DOHH2 (cell line): ENCODE data around the gene NOC4L.

Experiments
- H3F3A ChIP-seq: fragments of 200-600 bp; sonication (generic), shearing (Covaris generic); 2 replicates; pipeline ENCODE4 v1.6.0; 2016; ENCODE audit warnings: antibody characterized with exemption, mild to moderate bottlenecking; ENCODE audit not compliant: control insufficient read depth, insufficient read depth
- H3K27ac ChIP-seq: fragments of 200-600 bp; sonication (generic); 2 replicates; pipeline ENCODE4 v1.5.1; 2014; ENCODE audit warnings: low read depth, mild to moderate bottlenecking, low read length, moderate library complexity
- H3K27me3 ChIP-seq: fragments of 200-600 bp; sonication (generic); 2 replicates; pipeline ENCODE4 v1.6.1; 2014; ENCODE audit warnings: mild to moderate bottlenecking, low read length, mixed read lengths; ENCODE audit not compliant: control insufficient read depth
- H3K36me3 ChIP-seq: fragments of 200-600 bp; sonication (generic); 2 replicates; pipeline ENCODE4 v1.6.1; 2014; ENCODE audit warnings: mild to moderate bottlenecking, low read length, moderate library complexity, mixed read lengths; ENCODE audit not compliant: control insufficient read depth
- H3K4me1 ChIP-seq: fragments of 200-600 bp; sonication (generic); 2 replicates; pipeline ENCODE4 v1.6.1; 2014; ENCODE audit warnings: mild to moderate bottlenecking, low read length, mixed read lengths; ENCODE audit not compliant: control insufficient read depth
- H3K4me2 ChIP-seq: fragments of 200-600 bp; sonication (generic); 2 replicates; pipeline ENCODE4 v1.6.0; 2014; ENCODE audit warnings: mild to moderate bottlenecking, low read length, moderate library complexity
- H3K4me3 ChIP-seq: fragments of 200-600 bp; sonication (generic); 2 replicates; pipeline ENCODE4 v1.5.1; 2014; ENCODE audit warnings: mild to moderate bottlenecking, low read length, mixed read lengths
- H3K79me2 ChIP-seq: fragments of 200-600 bp; sonication (generic); 2 replicates; pipeline ENCODE4 v1.6.1; 2014; ENCODE audit warnings: mild to moderate bottlenecking, low read length, mixed read lengths; ENCODE audit not compliant: control insufficient read depth
- H3K9me2 ChIP-seq: fragments of 200-600 bp; sonication (generic); replicated peaks from 2 replicates; pipeline ENCODE4 v1.6.1; 2014; ENCODE audit warnings: mild to moderate bottlenecking, low read length, mixed read lengths; ENCODE audit not compliant: control insufficient read depth
- H3K9me3 ChIP-seq: fragments of 200-600 bp; sonication (generic); 2 replicates; pipeline ENCODE4 v1.6.1; 2014; ENCODE audit warnings: antibody characterized with exemption, low read length, mixed read lengths; ENCODE audit not compliant: control insufficient read depth, insufficient read depth
- H4K20me1 ChIP-seq: fragments of 200-600 bp; sonication (generic); 2 replicates; pipeline ENCODE4 v1.6.0; 2014; ENCODE audit warnings: low read depth, mild to moderate bottlenecking, antibody characterized with exemption, low read length, moderate library complexity; ENCODE audit not compliant: control insufficient read depth, insufficient read depth
- EZH2phosphoT487 ChIP-seq: fragments of 200-600 bp; sonication (generic); IDR thresholded peaks from 2 replicates; pipeline ENCODE4 v1.6.1; 2017; ENCODE audit warnings: borderline replicate concordance, mild to moderate bottlenecking, antibody characterized with exemption, low read length, moderate library complexity, mixed read lengths
- TF ChIP-seq, protein P1 (sequence below): fragments of 200-600 bp; sonication (generic); IDR thresholded peaks from one replicate; pipeline ENCODE4 v1.5.1; 2014; ENCODE audit warnings: antibody characterized with exemption, mild to moderate bottlenecking, low read depth, low read length; ENCODE audit not compliant: poor library complexity, severe bottlenecking

The NOC4L gene

DNA sequence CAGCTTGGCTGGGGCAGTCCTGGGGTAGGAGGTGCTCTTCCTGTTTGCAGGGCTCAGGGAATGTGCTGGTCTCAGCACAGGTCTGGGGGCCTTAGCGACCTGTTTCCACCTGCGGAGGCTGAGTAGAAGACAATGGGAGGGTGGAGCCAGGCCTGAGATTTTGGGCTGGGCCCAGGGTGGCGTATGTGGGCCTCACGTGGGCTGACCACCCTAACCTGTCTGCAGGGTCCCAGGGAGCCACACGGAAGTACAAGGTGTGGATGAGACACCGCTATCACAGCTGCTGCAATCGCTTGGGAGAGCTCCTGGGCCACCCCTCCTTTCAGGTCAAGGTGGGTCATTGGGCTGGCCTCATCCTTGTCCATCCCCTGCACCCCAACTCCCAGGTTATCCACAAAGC lies 1.1 kb downstream of the NOC4L start:
- TF ChIP-seq EZH2phosphoT487: no peak
- TF ChIP-seq, protein P1, sequence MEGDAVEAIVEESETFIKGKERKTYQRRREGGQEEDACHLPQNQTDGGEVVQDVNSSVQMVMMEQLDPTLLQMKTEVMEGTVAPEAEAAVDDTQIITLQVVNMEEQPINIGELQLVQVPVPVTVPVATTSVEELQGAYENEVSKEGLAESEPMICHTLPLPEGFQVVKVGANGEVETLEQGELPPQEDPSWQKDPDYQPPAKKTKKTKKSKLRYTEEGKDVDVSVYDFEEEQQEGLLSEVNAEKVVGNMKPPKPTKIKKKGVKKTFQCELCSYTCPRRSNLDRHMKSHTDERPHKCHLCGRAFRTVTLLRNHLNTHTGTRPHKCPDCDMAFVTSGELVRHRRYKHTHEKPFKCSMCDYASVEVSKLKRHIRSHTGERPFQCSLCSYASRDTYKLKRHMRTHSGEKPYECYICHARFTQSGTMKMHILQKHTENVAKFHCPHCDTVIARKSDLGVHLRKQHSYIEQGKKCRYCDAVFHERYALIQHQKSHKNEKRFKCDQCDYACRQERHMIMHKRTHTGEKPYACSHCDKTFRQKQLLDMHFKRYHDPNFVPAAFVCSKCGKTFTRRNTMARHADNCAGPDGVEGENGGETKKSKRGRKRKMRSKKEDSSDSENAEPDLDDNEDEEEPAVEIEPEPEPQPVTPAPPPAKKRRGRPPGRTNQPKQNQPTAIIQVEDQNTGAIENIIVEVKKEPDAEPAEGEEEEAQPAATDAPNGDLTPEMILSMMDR: no peak
- Histone ChIP-seq H3K9me3 (no peaks in the 10 kb centered on the region), H3K4me2 (peak overlapping the region; percentile 96), H3K79me2 (peaks cover 70% of the 10 kb centered on the region), H3F3A (no peaks in the 10 kb centered on the region), H3K36me3 (peaks cover 57% of the 10 kb centered on the region), H3K27me3 (no peaks in the 10 kb centered on the region), H3K27ac (no peak overlapping the region), H3K4me3 (peak overlapping the region; percentile 99), H4K20me1 (peaks cover 8% of the 10 kb centered on the region), H3K9me2 (no peaks in the 10 kb centered on the region), H3K4me1 (peaks cover 19% of the 10 kb centered on the region)

DNA sequence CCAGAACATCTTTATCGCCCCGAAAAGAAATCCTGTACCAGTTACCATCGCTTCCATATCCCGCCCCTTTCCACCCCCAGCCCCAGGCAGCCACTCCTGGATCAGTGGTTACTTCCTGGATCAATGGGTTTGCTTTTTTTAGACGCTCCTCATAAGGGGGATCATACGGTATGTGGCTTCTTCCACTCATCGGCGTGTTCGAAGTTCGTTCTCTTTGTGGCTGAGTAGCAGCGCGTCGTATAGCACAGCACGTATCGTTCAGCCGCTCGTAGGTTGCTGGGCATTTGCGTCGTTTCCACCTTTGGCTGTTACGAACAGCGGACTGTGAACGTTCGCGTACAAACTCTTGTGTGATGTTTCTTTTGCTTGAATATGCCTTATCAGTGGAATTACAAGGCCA lies 1.8 kb downstream of the NOC4L start:
- peaks cover 51% of the 10 kb centered on the region for H3K36me3 ChIP-seq
- no peaks in the 10 kb centered on the region for H3F3A ChIP-seq
- peaks cover 19% of the 10 kb centered on the region for H3K4me1 ChIP-seq
- TF ChIP-seq, protein P1: no peak
- no peak for TF ChIP-seq EZH2phosphoT487
- peaks cover 70% of the 10 kb centered on the region for H3K79me2 ChIP-seq
- H3K9me3 ChIP-seq: no peaks in the 10 kb centered on the region
- H3K9me2 ChIP-seq: no peaks in the 10 kb centered on the region
- no peaks in the 10 kb centered on the region for H3K27me3 ChIP-seq
- H3K4me3 ChIP-seq: no peak overlapping the region
- no peak overlapping the region; the same call in 1 of the 2 replicates for H3K4me2 ChIP-seq
- peaks cover 8% of the 10 kb centered on the region for H4K20me1 ChIP-seq
- H3K27ac ChIP-seq: no peak overlapping the region

GRCh38 chr12:132146772-132147422 lies 2.6 kb downstream of the NOC4L start:
- Histone ChIP-seq H3K27me3 (no peaks in the 10 kb centered on the region), H3K4me1 (peaks cover 19% of the 10 kb centered on the region), H3K4me2 (no peak overlapping the region), H3K36me3 (peaks cover 51% of the 10 kb centered on the region), H3K4me3 (no peak overlapping the region), H3K79me2 (peaks cover 65% of the 10 kb centered on the region), H3K27ac (no peak overlapping the region), H4K20me1 (peaks cover 8% of the 10 kb centered on the region), H3K9me3 (no peaks in the 10 kb centered on the region), H3K9me2 (no peaks in the 10 kb centered on the region), H3F3A (no peaks in the 10 kb centered on the region)
- no peak for TF ChIP-seq EZH2phosphoT487
- TF ChIP-seq, protein P1: no peak
